CD4-positive, alpha-beta T cell treated with Interleukin-15 for 1 hour (primary cell): ENCODE data around the gene CBX4.

ENCODE experiments used
- DNase-seq: peaks from one replicate; pipeline ENCODE4 v3.0.0-alpha.2; 2020

CBX4 gene

DNA sequence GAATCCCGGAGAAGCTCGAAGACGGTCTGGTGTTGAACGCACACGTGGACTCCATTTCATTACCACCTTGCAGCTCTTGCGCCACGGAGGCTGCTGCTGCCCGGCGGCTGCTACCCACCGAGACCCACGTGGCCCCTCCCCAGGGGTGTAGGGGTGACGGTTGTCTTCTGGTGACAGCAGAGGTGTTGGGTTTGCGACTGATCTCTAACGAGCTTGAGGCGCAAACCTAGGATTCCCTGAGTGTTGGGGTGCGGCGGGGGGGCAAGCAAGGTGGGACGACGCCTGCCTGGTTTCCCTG lies 1.7 kb upstream of the CBX4 start:
- no peak for DNase-seq

DNA sequence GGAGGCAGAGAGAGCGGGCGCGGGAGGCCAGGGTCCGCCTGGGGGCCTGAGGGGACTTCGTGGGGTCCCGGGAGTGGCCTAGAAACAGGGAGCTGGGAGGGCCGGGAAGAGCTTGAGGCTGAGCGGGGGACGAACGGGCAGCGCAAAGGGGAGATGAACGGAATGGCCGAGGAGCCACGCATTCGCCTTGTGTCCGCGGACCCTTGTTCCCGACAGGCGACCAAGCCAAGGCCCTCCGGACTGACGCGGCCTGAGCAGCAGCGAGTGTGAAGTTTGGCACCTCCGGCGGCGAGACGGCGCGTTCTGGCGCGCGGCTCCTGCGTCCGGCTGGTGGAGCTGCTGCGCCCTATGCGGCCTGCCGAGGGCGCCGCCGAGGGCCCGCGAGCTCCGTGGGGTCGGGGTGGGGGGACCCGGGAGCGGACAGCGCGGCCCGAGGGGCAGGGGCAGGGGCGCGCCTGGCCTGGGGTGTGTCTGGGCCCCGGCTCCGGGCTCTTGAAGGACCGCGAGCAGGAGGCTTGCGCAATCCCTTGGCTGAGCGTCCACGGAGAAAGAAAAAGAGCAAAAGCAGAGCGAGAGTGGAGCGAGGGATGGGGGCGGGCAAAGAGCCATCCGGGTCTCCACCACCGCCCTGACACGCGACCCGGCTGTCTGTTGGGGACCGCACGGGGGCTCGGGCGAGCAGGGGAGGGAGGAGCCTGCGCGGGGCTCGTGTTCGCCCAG lies 1.2 kb upstream of the CBX4 start:
- DNase-seq = no peak

DNA sequence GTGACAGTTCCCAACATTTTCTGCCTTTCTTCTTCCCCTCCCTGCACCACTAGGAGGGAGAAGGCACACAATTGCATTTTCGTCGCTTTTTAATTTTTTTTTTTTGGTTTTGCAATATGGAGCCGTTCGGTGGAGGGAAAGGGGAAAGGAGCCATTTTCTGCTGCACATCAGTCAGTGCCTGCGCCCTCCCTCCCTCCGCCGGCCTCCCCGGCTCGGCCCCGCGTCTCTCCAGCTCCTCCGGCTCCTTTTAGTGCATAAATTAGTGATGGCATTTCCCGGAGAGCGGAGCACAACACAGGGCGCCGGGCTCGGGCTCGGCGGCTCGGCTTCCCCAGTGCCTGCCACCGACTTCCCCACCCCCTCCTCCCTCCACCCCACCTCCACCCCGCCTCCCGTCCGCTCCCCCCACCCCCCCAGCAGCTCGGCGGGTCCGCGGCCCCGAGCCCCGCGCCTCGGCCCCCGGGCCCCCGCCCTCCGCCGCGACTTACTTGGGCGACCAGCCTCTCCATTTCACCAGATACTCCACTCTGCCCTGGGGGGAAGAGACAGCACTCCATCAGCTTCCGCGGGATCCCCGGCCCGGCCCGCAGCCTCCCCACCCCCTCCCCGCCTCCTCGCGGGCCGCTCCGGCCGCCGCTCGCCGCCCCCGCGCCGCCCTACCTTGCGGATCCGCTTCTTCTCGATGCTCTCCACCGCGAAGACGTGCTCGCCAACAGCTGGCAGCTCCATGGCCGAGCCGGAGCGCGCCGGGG lies 542 bp downstream of the CBX4 start:
- peak; percentile 44 for DNase-seq

DNA sequence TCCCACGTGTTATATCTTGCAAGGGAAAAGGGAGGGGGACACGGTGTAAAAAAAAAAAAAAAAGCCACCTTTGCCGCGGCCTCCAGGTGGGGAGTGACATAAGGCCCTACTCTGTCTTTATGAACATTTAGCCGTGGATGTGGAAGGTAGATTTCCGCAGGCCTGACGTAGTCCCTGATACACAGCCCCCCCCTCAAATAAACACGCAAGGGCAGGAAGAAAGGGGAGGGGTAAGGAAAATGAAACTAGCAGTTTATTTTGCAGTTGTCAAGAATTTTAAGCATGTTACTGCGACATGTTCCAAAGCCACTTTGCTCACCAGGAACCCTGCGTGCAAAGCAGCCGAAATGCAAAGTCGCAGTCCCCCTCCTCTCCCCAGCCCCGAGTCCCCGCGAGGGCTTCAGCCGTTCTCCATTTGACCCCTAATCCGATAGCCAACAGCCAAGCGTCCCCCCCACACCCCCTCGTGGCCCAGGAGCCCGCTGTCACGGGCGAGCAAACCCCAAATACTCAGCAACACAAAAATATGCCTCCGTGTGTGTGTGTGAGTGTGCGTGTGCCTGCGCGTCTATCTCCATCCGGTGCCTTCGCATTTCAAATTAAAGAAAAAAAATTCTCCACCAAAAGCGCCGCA lies 1.2 kb downstream of the CBX4 start:
- DNase-seq = peak; percentile 45

DNA sequence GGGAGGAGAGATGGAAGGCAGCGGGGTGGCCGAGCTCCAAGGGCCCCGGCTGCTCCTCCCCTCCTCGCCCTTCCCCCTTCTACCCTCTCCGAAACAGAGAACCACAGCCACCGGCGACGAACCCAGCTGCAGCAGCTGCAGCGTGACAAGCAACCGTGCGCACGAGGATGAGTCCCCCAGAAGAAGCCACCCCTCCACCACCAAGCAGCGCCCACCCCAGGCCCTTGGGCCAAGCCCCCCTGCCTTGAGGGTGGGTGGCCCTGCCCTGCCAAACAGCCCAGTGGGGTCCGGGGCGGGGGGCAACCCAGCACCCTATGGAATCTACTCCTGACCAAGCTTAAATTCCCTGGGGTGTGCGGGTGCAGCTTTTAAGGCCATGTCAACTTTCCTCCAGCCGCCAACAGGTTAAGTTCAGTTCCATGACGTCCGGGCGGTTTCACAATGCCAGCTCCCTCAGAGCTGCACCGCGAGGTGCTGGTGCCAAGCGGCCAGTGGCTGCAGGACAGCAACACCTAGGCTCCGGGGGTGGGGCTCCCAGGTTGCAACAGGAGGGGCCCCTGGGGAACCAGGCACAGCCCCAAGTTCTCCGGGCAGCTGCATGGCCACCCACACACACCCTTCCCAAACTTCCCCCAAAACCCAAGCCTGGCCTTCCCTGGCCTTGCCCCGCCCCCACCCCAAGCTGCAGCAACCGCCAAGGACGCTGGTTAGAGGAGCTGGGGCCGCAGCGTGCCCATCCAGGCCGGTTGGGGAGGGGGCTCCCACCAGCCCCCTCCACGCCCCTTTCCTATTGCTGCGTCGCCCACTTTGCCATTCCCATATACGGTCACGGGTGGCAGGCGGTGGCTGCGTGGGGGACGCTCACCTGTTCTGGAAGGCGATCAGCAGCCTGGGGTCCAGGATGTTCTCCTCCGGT lies 2.0 kb downstream of the CBX4 start:
- DNase-seq = peak; percentile 48

DNA sequence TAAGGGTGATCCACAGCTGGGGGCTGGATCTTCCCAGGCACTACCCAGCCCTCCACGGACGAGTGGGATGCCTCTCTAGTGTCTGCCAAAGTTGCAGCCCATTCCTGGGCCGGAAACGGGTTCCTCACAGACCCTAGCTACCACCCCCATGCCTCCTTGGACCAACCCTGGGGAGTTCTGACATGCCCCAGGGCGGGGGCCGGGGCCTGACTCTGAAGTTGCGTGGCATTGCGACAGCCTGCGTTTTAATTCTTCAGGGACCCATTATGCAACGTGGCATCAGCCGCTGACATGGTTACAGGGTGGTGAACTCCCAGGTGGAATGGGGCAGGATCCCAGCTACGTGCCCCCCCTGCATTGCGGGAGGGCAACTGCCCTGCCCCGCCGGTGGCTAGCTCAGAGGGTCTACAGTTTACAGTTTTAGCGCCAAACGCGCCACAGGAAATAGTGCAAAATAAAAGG lies 2.7 kb downstream of the CBX4 start:
- DNase-seq = no peak

DNA sequence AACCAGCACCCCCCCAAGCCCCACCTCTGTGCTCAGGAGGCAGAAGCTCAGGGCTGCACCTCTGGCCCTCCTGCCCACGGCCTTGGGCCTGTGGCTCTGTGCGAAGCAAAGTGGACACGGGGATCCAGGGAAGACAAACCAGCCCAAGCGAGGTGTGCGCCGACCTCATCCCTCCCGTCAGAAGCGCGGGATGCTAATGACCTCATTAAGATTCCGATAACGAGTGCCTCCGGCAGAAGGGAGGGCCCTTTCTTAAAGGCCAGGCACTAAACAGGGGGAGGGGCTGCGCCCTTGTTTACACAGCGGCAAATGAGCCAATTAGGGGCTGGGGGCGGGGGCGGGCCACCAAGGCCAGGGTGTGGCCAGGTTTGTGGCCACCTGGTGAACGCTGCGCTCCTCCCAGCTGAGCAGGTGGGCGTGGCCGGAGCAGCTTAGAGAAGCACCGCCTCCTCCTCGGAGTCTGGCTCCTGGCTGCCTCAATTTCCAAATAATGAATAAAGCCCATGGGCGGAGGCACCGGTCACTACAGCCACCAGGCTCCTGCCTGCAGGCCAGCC lies 3.2 kb downstream of the CBX4 start:
- DNase-seq = no peak

DNA sequence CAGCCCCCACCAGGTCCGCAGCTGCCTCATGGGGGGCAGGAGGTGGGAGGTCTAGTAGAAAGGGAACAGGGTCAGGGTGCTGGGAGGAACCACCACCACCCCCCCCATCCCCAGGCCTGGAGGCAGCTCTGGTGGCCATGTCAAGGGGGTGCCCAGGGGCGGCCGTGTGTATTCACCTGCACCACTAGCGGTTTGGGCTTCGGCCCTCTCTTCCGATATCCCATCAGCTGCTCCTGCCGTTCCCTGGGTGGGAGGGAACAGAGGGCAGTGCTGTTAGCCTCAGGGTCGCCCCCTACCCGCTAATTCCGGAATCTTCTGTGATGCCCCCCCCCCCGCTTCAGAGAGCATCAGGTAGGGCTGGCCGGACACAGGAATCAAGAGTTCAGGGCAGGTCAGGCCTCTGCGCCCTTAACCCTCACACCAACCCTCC lies 3.8 kb downstream of the CBX4 start:
- no peak for DNase-seq

DNA sequence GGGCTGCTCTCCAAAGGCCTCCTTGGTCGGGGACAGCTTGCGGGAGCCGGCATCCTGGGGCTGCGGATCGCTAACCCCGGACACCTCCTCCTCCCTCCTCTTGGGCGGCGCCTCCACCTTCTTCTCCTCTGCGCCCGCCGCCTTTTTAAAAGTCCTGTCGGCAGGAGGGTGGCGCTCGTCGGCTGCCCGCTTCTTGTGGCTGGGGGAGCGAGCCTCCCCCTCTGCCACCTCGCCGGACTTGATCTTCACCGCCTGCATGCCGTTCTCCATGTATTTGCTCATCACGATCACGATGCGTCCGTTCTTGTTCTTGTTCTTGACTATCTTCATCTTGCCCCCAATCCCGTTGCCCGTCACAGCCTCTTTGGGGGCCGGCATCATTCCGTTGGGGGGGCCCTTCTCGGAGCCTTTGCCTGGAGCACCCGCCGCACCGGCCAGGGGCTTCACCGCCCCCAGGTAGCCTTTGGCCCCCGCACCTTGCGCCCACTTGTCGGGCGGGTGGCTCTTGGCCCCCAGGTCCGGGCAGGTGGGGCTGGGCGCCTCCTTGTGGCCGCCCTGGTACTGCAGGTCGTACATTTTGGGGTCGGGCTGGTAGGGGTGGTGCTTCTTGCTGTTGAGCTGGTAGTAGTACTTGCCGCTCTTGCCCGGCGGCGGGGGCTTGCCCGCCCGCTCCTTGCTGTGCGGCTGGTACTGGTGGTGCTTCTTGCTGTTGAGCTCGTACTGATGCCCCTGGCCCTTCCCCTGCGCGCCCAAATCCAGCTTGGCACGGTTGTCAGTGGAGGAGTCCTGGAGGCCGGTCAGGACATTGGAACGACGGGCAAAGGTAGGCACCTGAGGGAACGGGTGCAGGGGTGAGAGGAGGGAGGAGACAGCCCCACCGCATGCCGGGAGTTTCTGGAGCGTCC lies 4.4 kb downstream of the CBX4 start:
- no peak for DNase-seq

DNA sequence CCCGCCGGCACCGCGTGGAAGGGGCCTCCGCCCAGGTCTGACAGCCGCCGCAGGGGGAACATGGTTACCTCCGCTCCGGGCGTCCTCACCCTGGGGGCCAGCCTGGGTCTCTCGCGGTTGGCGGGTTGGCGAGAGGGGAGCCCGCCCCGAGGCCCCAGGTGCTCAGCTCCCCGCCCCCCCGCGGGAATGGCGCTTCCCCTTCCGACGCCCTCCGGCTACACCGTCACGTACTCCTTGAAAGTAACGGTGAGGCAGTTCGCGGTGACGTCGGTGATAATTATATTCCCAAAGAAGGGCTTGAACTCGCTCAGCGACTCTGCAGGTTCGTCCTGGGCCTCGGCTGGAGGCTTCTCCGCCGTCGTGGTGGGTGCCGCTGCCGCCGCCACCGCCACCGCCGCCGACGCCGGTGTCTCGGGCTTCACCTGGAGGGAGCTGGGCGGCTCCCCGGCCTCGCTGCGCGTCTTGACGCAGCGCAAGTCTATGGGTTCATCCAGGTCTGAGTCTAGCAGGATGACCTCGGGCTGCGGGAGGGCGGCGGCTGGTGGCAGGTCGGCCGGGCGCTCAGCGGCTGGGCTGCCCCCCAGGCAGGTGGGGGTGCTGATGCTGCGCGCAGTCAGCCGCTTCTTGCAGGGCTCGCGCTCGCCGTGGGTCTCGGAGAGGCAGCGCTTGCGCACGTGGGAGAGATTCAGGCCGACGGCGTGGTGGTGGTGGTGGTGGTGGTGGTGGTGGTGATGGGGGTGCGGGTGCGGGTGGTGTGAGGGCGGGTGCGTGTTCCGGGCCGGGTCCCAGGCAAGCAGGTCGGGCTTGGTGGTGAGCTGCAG lies 5.3 kb downstream of the CBX4 start:
- DNase-seq = no peak

DNA sequence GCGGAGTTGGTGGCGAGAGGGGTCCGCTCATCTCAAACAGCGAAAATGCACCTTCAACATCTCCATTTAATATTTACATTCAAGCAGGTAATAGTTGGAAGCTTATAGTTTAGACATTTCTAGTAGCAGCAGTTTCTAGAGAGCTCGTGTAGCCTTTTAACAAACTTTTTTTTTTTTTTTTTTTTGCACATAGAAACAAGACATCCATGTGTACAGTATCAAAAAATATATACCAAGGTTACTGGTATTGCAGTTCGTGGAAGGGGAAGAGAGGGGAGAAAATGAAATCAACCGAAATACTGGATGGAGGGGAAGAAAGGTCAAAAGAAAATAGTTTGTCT lies 6.2 kb downstream of the CBX4 start:
- DNase-seq = no peak

DNA sequence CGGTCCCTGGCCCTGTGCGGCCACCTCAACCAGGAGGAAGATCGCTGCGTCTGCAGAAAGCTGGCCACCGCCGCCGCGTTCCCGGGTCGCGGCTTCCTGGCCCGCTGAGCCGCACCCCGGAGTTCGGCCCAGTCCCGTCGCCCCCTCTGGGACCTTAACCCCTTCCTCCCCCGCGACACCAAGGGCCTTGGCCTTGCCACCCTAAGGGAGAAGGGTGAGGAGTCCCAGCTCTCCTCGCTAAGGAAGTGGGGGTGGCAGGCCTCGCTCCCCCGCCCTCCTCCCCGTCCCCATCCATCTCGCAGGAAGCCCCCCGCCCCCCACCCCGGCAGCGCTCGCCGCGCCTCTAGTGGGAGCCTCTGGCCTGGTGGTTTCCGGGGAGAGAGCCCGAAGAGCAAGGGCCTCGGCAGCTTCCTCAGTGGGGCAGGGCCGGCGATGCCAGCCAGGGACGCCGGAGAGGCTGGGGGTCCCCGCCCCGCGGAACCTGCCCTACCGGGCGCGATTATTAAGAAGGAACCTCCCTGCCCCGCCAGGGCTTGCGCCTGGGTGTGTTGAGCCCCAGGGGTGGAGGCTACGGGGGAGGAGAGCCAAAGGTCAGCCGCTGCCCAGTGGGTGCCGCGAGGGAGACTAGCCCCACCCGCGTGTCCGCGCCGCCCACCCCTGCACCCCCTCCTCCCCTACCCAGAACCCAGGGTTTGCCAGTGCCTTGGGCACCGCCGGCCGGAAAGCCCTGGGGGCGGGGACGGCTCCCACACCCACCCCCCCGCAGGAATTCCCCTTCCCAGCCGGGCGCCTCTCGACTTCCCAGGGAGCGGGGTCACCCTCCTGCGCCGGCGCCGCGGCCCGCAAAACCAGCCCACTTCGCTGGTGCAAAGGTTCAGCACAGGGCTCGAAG lies 6.8 kb downstream of the CBX4 start:
- DNase-seq = no peak

DNA sequence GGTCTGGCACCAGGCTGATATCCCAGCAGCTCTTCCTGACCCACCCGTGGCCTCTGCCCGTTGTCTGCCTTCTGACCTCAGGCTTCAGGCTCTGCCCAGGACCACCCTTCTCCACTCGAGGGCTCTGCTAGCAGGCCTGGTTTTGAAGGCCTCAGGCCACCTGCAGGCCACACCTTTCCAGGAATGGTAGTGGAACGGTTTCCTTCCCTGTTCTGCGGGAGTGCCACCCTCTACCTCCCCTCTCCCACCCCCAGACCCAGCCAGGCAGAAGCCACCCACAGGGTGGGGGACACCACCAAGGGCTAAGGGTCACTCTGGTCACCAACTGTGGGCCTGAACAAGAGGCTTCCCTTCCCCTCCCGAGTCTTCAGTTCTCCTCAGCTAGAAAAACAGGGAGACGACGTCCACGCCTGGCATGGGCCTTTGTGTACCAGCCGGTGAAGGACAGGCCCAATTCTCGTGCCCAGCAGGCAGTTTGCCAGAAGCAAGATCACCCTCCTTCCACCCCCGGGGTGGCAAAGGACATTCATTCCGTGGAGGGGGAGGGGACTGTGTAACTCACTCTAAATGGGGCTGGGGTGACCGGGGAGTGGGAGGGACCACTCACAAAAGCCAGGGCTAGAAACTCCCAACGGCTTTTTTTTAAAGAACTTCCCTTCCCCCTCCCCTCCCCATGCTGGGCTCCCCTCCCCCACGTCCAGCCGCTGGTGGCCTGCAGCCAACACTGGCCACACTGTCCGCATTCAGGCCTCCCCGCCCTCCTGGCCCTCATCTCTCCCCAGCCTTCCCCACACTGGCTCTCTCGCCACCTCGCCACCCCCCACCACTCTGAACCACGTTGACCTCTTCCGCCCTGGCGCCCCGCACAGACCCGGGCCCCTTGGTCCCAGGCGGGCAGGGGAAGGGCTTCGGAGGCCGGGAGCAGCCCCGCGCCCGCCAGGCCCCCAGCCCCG lies 7.7 kb downstream of the CBX4 start:
- no peak for DNase-seq

DNA sequence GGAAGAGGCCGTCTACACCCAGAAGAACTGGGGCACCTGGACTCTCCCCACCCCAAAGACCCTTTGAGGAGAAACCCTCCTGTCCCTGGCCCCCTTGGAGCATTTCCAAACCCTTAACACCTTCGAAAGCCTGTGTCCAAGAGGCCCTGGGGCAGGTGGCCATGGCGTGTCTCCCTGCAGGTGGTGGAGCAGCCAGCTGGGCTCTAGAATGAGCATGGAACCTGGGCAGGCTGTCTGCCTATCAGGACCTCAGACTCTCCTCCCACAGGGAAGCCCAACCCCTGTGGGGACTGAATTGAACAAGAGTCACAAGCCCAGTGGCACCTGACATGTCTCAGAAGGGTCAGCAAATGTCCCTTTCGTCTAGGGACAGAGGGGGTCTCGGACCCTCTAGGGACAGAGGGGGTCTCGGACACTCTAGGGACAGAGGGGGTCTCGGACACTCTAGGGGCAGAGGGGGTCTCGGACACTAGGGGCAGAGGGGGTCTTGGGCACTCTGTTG lies 8.4 kb downstream of the CBX4 start:
- DNase-seq = no peak

DNA sequence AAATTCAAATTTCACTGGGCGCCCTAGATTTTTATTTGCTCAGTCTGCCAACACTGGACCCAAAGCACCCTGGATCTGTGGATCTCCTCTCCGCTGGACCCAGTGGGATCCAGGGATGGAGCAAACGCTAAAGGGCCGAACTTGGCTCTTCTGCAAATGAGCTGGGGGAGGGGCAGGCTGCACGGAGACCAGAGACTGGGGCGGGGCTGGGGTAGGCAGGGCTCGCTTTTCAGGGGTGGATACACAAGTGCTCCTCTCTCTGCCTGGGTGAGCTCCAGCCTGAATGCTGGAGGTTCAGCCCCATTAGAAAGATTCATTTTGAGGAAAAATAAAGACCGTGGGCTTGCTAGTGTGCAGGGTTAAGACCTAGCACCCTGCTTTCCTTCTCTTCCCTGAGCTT lies 8.9 kb downstream of the CBX4 start:
- no peak for DNase-seq

DNA sequence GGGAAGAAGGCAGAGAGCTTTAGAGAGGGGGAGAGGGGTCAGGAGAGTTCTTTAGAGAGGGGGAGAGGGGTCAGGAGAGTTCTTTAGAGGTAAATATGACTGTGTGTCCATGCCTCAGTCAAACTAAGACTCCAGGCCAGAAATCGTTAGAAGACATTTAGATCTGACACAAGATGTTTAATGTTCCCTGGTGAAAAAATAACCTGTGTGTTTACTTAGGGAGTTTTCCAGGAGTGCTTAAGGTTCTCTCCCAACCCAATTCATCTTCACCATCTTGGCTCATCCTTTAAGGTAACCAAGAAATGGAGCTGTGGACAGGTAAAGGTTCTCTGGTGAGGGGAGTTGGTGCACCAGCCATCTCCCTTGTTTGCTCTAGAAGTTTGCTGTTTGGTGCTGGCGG lies 9.8 kb downstream of the CBX4 start:
- DNase-seq = no peak

DNA sequence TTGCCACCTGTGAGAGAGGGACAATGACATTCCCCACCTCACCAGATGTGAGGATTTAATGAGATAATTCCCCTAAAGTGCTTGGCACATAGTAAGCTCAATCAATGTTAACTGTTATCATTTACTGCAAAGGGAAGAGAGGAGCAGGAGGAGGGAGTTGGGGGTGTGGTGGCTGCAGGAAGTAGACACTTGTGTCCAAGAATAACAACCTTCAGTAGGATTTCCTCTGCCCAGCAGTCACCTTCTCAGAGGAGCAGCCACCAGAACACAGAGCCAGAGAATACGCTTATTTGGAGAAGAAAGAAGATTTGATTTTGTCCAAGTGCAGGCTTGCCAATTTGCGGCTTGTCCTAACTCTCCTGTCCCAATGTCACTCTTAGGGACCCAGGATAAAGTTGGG lies 10.2 kb downstream of the CBX4 start:
- no peak for DNase-seq

DNA sequence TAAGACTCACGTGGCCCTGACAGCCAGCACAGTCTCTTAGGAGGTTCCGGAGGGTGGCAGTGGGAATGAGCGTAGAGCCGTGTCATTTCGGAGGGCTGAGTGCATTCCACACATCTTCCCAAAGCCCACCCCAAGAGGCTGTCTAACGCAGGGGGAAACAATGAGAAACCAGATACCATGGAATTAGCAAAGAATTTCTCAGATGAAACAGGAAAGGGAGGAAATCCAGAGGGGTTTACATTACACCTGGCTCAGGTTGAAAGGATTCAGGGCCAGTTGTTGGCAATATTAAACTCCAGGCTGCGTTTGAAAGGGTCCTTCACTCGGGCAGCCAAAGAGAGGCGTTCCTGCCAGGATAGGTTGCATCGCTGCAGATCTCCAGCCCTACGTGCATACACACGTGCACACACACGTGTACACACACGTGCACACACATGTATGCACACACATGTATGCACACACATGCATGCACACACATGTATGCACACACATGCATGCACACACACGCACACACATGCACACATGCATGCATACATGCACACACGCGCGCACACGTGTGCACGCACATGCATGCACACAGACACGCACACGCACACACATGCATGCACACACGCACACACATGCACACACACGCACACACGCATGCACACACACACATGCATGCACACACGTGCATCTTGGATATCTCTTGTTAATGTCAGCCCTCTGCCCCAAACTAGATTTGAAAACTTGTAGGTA lies 12.2 kb downstream of the CBX4 start:
- no peak for DNase-seq
